Activated naive CD4-positive, alpha-beta T cell treated with anti-CD3 and anti-CD28 coated beads for 36 hours (primary cell): ENCODE measurements around the gene COMT. TPM values are rescaled to one million over a fixed set of nuclear protein-coding genes. Genes with fewer than 3 reads are reported as not detected.
"Not testable (repeated sequence)": the region's sequence is repeated elsewhere in the genome, so short reads cannot be mapped to it uniquely, and the experiment has no call there.

Experiments used
- CTCF ChIA-PET: fragments of 350-600 bp; sonication (Branson Sonifier 250); formaldehyde crosslinking; loops from one replicate; lab custom pipeline; 2021; ENCODE audit warnings: antibody characterized with exemption; lab: Charles Lee
- DNase-seq: peaks from one replicate; pipeline ENCODE4 v3.0.0-alpha.2; 2020
- H3K27ac Mint-ChIP-seq: one replicate; pipeline ENCODE4 v1.8.0; 2021; ENCODE audit warnings: mild to moderate bottlenecking, mixed read lengths
- H3K27me3 Mint-ChIP-seq: one replicate; pipeline ENCODE4 v1.8.0; 2021; ENCODE audit warnings: low read depth, mixed read lengths
- H3K36me3 Mint-ChIP-seq: one replicate; pipeline ENCODE4 v1.8.0; 2021; ENCODE audit warnings: low read depth, mixed read lengths
- H3K4me1 Mint-ChIP-seq: one replicate; pipeline ENCODE4 v1.8.0; 2021; ENCODE audit warnings: low read depth, mixed read lengths
- H3K4me3 Mint-ChIP-seq: one replicate; pipeline ENCODE4 v1.8.0; 2021; ENCODE audit warnings: mild to moderate bottlenecking, moderate library complexity, mixed read lengths
- H3K9me3 Mint-ChIP-seq: one replicate; pipeline ENCODE4 v1.8.0; 2021; ENCODE audit warnings: mixed read lengths
- intact Hi-C: fragments of 100-400 bp; cut with micrococcal nuclease; formaldehyde crosslinking; loops from one replicate; pipeline ENCODE4 v1.15.1; 2023
- total RNA-seq, 2 experiments: library from RNA; stranded (reverse); gene quantifications; one replicate each; pipeline ENCODE4 v1.2.3, GENCODE V29; 2021

Gene COMT
- total RNA-seq, 2 experiments from 2014 or later: 53.7 to 56.8 TPM

DNA sequence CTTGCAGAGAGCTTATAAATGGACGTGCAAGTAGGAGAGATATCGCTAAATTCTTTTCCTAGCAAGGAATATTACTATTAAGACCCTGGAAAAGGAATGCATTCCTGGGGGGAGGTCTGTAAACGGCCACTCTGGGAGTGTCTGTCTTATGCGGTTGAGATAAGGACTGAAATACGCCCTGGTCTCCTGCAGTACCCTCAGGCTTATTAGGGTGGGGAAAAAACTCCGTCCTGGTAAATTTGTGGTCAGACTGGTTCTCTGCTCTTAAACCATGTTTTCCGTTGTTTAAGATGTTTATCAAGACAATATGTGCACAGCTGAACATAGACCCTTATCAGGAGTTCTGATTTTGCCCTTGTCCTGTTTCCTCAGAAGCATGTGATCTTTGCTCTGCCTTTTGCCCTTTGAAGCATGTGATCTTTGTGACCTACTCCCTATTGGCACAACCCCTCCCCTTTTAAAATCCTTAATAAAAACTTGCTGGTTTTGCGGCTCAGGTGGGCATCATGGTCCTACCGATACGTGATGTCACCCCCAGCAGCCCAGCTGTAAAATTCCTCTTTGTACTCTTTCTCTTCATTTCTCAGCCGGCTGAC lies 6.4 kb upstream of the COMT start:
- intact Hi-C loops, CTCF ChIA-PET, H3K27me3 Mint-ChIP-seq, H3K4me1 Mint-ChIP-seq, H3K4me3 Mint-ChIP-seq, H3K27ac Mint-ChIP-seq, DNase-seq: not testable (repeated sequence)
- H3K36me3 Mint-ChIP-seq: peaks cover 28% of the 10 kb centered on the region
- H3K9me3 Mint-ChIP-seq: peaks cover 19% of the 10 kb centered on the region

DNA sequence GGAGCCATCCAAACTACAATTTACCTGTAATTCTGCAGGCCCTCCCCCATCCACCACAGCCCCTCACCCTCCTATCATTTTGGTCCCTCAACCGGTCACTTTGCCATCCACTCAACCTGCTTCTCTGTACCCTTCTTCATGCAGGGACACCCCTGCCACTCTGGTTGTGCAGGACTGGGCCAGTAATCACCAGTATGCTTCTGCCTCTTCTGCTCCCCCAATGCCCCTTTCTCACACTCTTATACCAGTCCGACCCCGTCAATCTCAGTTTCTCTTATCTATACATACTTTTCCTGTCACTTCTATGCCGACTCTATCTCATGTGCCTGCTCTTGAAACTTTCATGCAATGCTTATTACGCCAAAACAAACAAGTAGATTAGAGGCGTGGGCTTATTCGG lies 5.1 kb upstream of the COMT start:
- H3K9me3 Mint-ChIP-seq: peaks cover 19% of the 10 kb centered on the region
- H3K27me3 Mint-ChIP-seq: no peaks in the 10 kb centered on the region
- CTCF ChIA-PET: interaction anchor here (0.6 to 1.2 kb wide), 3 partner anchors 15 to 206 kb away, joined by 3 to 4 read pairs (median 3); no protein-coding TSS in a partner anchor
- H3K4me1 Mint-ChIP-seq: peaks cover 8% of the 10 kb centered on the region
- H3K4me3 Mint-ChIP-seq: no peak overlapping the region
- H3K36me3 Mint-ChIP-seq: peaks cover 25% of the 10 kb centered on the region
- intact Hi-C loops: no loop called here
- no peak overlapping the region for H3K27ac Mint-ChIP-seq
- DNase-seq: no peak

DNA sequence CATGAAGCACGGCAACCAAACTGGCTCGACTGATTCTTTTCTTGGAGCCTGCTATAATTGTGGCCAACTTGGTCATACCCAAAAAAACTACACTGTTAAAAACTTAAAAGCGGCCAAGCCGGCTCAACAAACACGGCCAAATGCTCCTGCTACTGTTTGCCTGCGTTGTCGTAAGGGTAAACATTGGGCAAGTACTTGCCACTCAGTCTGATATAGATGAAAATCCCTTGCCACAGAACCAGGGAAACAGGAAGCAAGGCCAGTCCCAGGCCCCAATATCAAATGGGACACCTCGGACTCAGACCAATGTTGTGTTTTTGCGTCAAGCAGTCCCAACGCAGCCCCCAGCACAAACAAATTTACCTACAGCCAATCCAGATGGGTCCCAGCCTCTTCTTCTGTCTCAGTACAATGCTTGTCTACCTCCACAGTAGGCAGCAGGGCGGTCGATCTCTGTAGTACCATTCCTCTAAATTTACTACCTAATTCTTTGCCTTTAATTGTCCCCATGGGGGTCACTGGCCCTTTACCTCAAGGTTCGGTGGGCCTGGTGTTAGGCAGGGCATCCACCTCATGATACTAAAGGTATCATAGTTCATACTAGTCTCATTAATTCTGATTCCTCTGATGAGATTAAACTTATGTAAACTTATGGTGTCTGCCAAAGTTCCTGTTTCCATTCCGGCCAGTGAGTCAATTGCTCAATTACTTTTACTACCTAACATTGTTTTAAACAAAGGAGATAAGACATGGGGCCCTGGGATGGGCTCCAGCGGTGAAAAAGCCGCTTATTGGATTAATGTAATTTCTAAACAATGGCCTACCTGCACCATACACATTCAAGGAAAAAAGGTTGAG lies 3.7 kb upstream of the COMT start:
- Mint-ChIP-seq H3K4me1 (peaks cover 14% of the 10 kb centered on the region), H3K27me3 (no peaks in the 10 kb centered on the region), H3K36me3 (peaks cover 32% of the 10 kb centered on the region), H3K27ac (no peak overlapping the region), H3K4me3 (no peak overlapping the region), H3K9me3 (peaks cover 19% of the 10 kb centered on the region)
- CTCF ChIA-PET: interaction anchor here (0.8 to 1.2 kb wide), 3 partner anchors 11 to 207 kb away, joined by 3 to 4 read pairs (median 3); no protein-coding TSS in a partner anchor
- DNase-seq: no peak
- intact Hi-C loops: no loop called here

DNA sequence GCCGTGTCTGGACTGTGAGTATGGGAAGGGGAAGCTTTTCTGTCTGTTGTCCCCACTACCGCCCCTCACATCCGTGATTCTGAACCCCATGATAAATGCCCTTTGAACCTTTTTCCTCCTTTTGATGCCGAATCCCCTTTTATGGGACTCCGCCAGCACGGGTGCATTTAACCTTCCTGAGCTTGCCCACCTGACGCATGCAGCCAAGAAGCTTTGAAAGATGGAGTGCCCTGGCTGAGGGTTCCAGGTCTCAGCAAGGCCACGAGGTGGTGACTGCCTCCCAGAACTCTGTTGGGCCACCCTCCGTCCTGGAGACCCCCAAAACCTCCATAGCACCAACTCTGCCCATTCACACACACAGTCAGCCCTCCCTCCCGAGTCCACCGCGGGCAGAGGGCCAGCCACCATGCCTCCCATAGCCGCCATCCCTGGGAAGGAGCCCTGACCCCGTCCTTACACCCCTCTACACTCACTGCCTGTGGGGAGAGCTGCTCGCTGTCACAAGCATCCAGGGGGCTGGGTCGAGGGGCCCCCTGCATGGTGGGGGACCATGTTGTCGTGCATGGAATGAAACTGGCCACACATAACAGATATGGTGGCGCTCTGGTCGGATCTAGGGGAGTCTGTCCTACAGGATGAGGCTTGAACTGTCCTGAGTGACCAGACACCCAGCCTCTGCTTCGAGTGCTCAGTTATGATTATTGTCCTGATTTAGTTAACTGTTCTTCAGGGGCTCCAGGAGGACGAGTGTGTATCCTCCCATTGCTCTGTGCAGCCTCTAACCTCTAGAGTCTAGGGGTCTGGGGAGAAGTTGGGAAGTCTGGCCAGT lies 822 bp upstream of the COMT start:
- intact Hi-C loops: loop anchor here (2.0 kb wide), 2 partner anchors 86 to 510 kb away; partner anchors contain the start of genes GNB1L, HIRA and RTL10
- Mint-ChIP-seq H3K4me1 (peaks cover 26% of the 10 kb centered on the region), H3K27me3 (no peaks in the 10 kb centered on the region), H3K36me3 (peaks cover 26% of the 10 kb centered on the region), H3K9me3 (peaks cover 13% of the 10 kb centered on the region), H3K4me3 (peak overlapping the region; percentile 96), H3K27ac (peak overlapping the region; percentile 73)
- no peak for DNase-seq
- CTCF ChIA-PET: interaction anchor here (0.5 kb wide), 1 partner anchor 12 kb away, joined by 5 read pairs; no protein-coding TSS in a partner anchor

DNA sequence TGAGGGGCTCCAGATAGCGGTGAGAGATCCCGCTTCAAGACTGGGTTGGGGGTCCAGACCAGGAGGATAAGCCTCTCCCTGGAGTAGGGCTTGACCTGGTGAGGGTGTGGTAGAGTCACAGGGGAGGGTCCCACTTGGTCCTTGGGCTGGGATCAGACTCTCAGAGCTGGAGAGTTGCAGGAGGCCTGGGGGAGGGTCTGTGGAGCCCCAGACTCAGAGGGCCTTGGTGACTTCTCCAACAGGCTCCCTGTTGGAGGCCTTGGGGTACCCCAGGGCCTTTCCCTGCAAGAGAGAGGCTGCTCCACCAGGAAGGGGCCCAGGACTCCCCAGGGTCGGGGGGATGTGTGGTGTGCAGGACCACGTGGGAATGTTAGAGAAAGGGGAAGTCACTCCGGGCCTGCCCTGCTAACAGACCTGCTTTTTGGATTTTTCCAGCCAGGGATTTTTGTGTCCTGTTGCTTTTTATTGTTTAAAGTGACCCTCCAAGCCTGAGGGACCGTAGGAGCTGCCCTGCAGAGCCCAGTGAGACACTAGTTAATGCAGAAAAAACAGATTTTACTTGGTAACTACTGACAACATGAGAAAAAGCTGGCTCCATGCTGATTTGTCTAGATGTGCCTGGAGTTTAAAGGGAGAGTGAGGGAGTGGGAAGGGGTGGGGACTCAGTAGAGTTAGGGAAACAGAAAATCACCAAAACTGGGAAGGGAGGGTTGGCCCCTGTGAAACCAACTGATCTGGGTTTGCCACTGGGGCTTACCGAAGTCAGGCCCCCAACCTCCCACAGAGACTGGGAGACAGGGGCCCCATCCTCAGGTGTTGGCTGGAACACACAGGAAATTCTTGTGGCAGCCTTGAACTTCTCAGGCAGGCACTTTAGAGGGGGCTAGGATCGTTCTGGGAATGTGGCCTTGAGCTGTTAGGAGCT lies 847 bp downstream of the COMT start:
- Mint-ChIP-seq H3K36me3 (peaks cover 14% of the 10 kb centered on the region), H3K27me3 (no peaks in the 10 kb centered on the region), H3K9me3 (no peaks in the 10 kb centered on the region), H3K4me3 (peak overlapping the region; percentile 96), H3K4me1 (peaks cover 36% of the 10 kb centered on the region), H3K27ac (peak overlapping the region; percentile 93)
- CTCF ChIA-PET: interaction anchor here (0.6 to 1.6 kb wide), 6 partner anchors 10 to 212 kb away, joined by 3 to 5 read pairs (median 4); no protein-coding TSS in a partner anchor
- peak; percentile 44 for DNase-seq
- intact Hi-C loops: loop anchor here (1.0 kb wide), 1 partner anchor 51 kb away; no protein-coding TSS in a partner anchor

DNA sequence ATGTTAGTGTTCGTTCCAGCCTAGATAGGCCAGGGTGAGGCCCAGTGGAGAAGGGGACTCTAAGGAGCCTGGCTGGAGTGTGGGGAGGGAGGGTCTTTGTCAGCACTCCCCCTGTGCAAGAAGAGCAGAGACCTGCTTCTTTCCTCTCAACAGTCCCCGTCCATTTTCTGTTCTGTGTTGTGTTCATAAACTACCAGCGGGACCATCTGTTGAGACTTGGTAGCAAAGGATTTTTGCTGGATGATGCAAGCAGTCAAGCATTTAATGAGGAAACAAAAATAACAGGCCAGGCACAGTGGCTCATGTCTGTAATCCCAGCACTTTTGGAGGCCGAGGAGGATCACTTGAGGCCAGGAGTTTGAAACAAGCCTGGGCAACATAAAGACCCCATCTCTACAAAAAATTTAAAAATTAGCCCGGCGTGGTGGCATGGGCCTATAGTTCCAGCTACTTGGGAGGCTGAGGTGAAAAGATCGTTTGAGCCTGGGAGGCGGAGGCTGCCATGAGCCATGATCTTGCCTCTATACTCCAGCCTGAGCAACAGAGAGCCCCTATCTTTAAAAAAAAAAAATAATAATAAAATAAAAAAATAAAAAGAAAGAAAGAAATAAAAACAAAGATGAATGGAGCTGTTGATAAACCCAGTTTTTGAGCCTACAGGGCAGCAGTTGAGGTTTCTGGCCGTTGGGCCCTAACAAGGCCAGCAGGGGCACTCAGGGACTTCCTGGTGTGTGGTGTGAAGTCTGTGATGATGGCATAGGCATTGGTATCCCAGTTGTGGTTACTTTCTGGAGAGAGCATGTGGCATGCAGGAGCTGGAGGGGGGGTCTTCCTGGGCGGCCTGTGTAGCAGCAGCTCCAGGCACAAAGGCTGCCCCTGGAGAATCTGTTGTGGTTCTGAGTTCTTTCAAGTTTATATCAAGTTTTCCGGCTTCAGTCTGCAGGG lies 1.8 kb downstream of the COMT start:
- Mint-ChIP-seq H3K9me3 (no peaks in the 10 kb centered on the region), H3K4me1 (peaks cover 40% of the 10 kb centered on the region), H3K27me3 (no peaks in the 10 kb centered on the region), H3K4me3 (peak overlapping the region; percentile 96), H3K27ac (peak overlapping the region; percentile 93), H3K36me3 (peaks cover 12% of the 10 kb centered on the region)
- CTCF ChIA-PET: interaction anchor here (0.6 to 1.6 kb wide), 7 partner anchors 9 to 186 kb away, joined by 3 to 5 read pairs (median 3); no protein-coding TSS in a partner anchor
- peak; percentile 25 for DNase-seq
- intact Hi-C loops: no loop called here

DNA sequence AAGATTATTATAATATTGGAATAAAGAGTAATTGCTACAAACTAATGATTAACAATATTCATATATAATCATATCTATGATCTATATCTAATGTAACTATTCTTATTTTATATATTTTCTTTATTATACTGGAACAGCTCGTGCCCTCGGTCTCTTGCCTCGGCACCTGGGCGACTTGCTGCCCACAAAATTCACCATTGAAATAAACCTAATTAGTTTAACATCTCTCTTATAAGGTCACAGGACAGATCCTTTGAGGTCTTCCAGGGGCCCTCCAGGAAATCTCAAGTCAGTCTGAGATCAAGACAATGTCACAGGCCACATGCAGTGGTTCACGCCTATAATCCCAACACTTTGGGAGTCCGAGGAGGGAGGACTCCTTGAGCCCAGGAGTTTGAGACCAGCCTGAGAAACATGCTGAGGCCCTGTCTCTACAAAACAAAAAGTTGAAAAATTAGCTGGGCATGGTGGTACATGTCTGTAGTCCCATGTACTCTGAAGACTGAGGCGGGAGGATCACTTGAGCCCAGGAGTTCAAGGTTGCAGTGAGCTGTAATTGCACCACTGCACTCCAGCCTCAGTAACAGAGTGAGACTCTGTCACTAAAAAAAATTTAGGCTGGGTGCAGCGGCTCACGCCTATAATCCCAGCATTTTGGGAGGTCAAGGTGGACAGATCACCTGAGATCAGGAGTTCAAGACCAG lies 6.6 kb downstream of the COMT start:
- H3K27me3 Mint-ChIP-seq: no peaks in the 10 kb centered on the region
- H3K4me3 Mint-ChIP-seq: no peak overlapping the region
- no peak overlapping the region for H3K27ac Mint-ChIP-seq
- H3K36me3 Mint-ChIP-seq: peaks cover 12% of the 10 kb centered on the region
- H3K4me1 Mint-ChIP-seq: peaks cover 26% of the 10 kb centered on the region
- intact Hi-C loops: no loop called here
- no peak for DNase-seq
- H3K9me3 Mint-ChIP-seq: no peaks in the 10 kb centered on the region
- CTCF ChIA-PET: interaction anchor here (0.6 to 2.1 kb wide), 9 partner anchors 11 to 1897 kb away, joined by 3 to 8 read pairs (median 4); no protein-coding TSS in a partner anchor

DNA sequence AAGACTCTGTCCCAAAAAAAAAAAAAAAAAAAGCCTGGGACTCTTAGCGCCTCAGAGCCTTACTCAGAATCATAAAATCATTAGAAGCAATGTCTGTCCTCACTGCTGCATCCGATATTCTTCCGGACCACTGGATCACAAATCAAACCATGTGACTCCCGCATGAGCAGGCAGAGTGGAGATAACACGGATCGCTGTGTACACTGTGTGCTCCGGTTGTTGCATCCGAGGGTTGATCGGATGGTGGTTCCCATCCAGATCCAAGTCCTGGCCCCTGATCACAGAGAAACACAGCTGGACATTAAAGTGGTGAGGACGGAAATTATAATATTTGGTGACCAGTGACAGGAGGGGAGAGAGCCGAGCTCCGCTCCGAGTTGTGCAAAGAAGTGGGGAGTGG lies 9.8 kb downstream of the COMT start:
- Mint-ChIP-seq H3K27me3 (no peaks in the 10 kb centered on the region), H3K9me3 (no peaks in the 10 kb centered on the region), H3K4me1 (peaks cover 29% of the 10 kb centered on the region), H3K4me3 (no peak overlapping the region), H3K36me3 (peaks cover 12% of the 10 kb centered on the region), H3K27ac (no peak overlapping the region)
- no peak for DNase-seq
- CTCF ChIA-PET: interaction anchor here (1.0 to 1.7 kb wide), 2 partner anchors 14 to 221 kb away, joined by 3 to 8 read pairs; no protein-coding TSS in a partner anchor
- intact Hi-C loops: no loop called here

DNA sequence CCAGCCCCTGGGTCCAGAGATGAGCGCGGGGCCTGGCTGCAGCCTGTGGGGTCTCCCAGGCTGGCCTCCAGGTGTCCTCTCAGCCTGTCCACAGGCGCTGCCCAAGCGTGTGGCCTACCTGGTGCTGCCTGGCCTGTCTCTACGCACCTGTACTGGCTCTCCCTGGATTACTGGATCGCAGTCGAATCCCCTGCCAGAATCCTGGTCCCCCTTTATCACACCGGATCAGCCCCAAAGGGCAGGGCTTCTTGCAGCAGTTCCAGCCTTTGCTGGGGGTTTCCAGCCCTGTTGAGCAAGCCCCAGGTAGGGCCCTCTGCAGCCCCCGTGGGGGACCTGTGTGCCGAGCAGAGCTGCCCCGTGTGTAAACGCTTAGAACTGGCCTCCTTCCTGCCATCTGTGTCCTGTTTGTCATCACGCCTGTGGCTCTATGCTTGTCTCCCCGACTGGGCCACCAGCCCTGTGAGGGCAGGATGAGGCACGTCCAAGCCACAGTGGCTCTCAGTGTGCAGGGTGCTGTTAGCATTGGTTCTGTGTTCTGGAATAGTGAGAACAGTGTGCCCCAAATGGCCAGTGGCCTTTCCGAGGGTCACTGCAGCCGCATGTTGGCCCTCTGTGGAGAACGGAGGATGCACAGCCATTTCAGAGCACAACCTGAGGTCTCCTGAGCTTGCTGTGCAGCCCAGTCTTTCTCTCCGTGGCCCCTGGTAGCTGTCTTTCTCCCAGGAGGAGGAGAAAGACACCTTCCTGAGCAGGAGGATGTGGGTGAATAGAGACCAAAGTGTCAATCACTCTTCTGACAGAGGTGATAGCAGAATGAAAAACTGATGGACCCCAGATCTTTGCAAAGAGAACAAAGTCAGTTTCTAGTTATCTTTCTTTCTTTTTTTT lies 13.9 kb downstream of the COMT start:
- H3K27ac Mint-ChIP-seq: peak overlapping the region; percentile 19
- H3K4me1 Mint-ChIP-seq: peaks cover 13% of the 10 kb centered on the region
- DNase-seq: no peak
- intact Hi-C loops: no loop called here
- no peaks in the 10 kb centered on the region for H3K9me3 Mint-ChIP-seq
- no peak overlapping the region for H3K4me3 Mint-ChIP-seq
- peaks cover 6% of the 10 kb centered on the region for H3K36me3 Mint-ChIP-seq
- CTCF ChIA-PET: interaction anchor here (1.0 kb wide), 1 partner anchor 15 kb away, joined by 7 read pairs; no protein-coding TSS in a partner anchor
- H3K27me3 Mint-ChIP-seq: no peaks in the 10 kb centered on the region
